Retinal pigment epithelial cell (primary cell): ENCODE measurements around the gene OSTC.
A peak's percentile ranks its signal among the peaks of the same experiment; 100 is the strongest.

ENCODE experiments used
- DNase-seq: peaks from one replicate; pipeline ENCODE4 v3.0.0-alpha.2; 2010; ENCODE audit warnings: low read depth
- H3K4me3 ChIP-seq: 2 replicates; pipeline ENCODE4 v1.5.1; 2011; ENCODE audit warnings: mild to moderate bottlenecking, low read length, control low read depth, moderate library complexity
- CTCF ChIP-seq: conservative IDR thresholded peaks from 2 replicates; pipeline ENCODE4 v1.5.1; 2011; ENCODE audit warnings: low read depth, low read length, control low read depth, inconsistent platforms

Gene OSTC

GRCh38 chr4:108612365-108612764 lies 38.0 kb upstream of the OSTC start:
- TF ChIP-seq CTCF: no peak
- no peak overlapping the region for H3K4me3 ChIP-seq
- DNase-seq: no peak

- no peak for DNase-seq
- TF ChIP-seq CTCF: no peak
- peak overlapping the region; percentile 94 for H3K4me3 ChIP-seq
Measured at GRCh38 chr4:108619372-108620100, 30.9 kb upstream of the OSTC start.

- peak within 1 kb of the TSS; percentile 94 for H3K4me3 ChIP-seq
- peak; percentile 97 for DNase-seq
- TF ChIP-seq CTCF: no peak
Measured at GRCh38 chr4:108620101-108620932, 30.1 kb upstream of the OSTC start, which contains the start of gene RPL34. Gene RPL34, plus strand, starts transcription at chr4:108620576. Its CDS starts 1,384 bp downstream, at chr4:108621960.

GRCh38 chr4:108620933-108621905 lies 29.2 kb upstream of the OSTC start:
- TF ChIP-seq CTCF: no peak
- peak overlapping the region; percentile 94 for H3K4me3 ChIP-seq
- DNase-seq: no peak

- H3K4me3 ChIP-seq: peak overlapping the region; percentile 94
- DNase-seq: no peak
- TF ChIP-seq CTCF: no peak
Measured at GRCh38 chr4:108622022-108622421, 28.4 kb upstream of the OSTC start.

- DNase-seq: no peak
- peak overlapping the region; percentile 94 for H3K4me3 ChIP-seq
- no peak for TF ChIP-seq CTCF
Measured at GRCh38 chr4:108622828-108623227, 27.6 kb upstream of the OSTC start.
